K562 (cell line): ENCODE data around the gene ANO6. TPM values are rescaled to one million over a fixed set of nuclear protein-coding genes. Genes with fewer than 3 reads are reported as not detected.
A peak's percentile ranks its signal among the peaks of the same experiment; 100 is the strongest.

Experiments used
- AFF1 ChIP-seq, 2 experiments: fragments of 450-650 bp; IDR thresholded peaks; 2 replicates each; pipeline ENCODE4 v1.6.1; 2018; ENCODE audit warnings: mild to moderate bottlenecking in 2 of 2, low read depth in 1 of 2; ENCODE audit not compliant: partially characterized antibody in 2 of 2
- BRF1 ChIP-seq: IDR thresholded peaks from 3 replicates; pipeline ENCODE4 v1.6.1; 2011; ENCODE audit warnings: borderline replicate concordance, mild to moderate bottlenecking; ENCODE audit not compliant: insufficient read length; ENCODE audit errors: extremely low read depth
- CEBPG ChIP-seq, 3 experiments: fragments of 200-800 bp in 1 of 3; sonication (Bioruptor generic) in 1 of 3; sonication (generic) in 1 of 3; formaldehyde crosslinking in 1 of 3; IDR thresholded peaks in 2 of 3; conservative IDR thresholded peaks in 1 of 3; 2 replicates each; pipeline versions ENCODE4 v1.6.1 to v1.8.0; 2016 to 2022; ENCODE audit warnings: missing compliant biosample characterization in 2 of 3, missing genetic modification characterization in 2 of 3, mild to moderate bottlenecking in 1 of 3, missing genetic modification reagents in 1 of 3
- CHD2 ChIP-seq: IDR thresholded peaks from 2 replicates; pipeline ENCODE4 v1.6.1; 2011; ENCODE audit warnings: low read depth, low read length
- CREB1 ChIP-seq, 2 experiments: sonication (generic) in 1 of 2; formaldehyde crosslinking in 1 of 2; IDR thresholded peaks; 2 replicates each; pipeline versions ENCODE4 v1.6.1 to v1.8.0; 2012 to 2022; ENCODE audit warnings: inconsistent platforms in 1 of 2, mild to moderate bottlenecking in 1 of 2, missing genetic modification reagents in 1 of 2, moderate library complexity in 1 of 2
- EZH2 ChIP-seq: IDR thresholded peaks from 2 replicates; pipeline ENCODE4 v1.6.1; 2012; ENCODE audit warnings: low read depth, mild to moderate bottlenecking, inconsistent platforms, low read length, borderline replicate concordance
- HDAC1 ChIP-seq, 2 experiments: fragments of 450-650 bp; IDR thresholded peaks; 2 replicates each; pipeline ENCODE4 v1.6.1; 2016 to 2017; ENCODE audit warnings: inconsistent platforms in 1 of 2, mild to moderate bottlenecking in 1 of 2, moderate library complexity in 1 of 2
- KLF1 ChIP-seq: fragments of 450-650 bp; IDR thresholded peaks from 2 replicates; pipeline ENCODE4 v1.6.1; 2016; ENCODE audit warnings: missing genetic modification characterization, missing compliant biosample characterization
- PBX2 ChIP-seq, 2 experiments: IDR thresholded peaks in 1 of 2; conservative IDR thresholded peaks in 1 of 2; 2 replicates each; pipeline ENCODE4 v1.6.1; 2016; ENCODE audit warnings: low read depth in 2 of 2, mild to moderate bottlenecking in 1 of 2, missing compliant biosample characterization in 1 of 2, missing genetic modification characterization in 1 of 2, moderate library complexity in 1 of 2
- RNF2 ChIP-seq: sonication (generic); IDR thresholded peaks from 2 replicates; pipeline ENCODE4 v1.6.1; 2016
- SRSF9 ChIP-seq: fragments of 200-400 bp; formaldehyde crosslinking; IDR thresholded peaks from 2 replicates; pipeline ENCODE4 v1.6.1; 2017; ENCODE audit warnings: low read depth, low read length, borderline replicate concordance
- ZNF121 ChIP-seq: sonication (generic); formaldehyde crosslinking; conservative IDR thresholded peaks from 2 replicates; pipeline ENCODE4 v1.8.0; 2022; ENCODE audit warnings: missing genetic modification reagents
- ZNF134 ChIP-seq: fragments of 250-450 bp; sonication (Bioruptor Pico); conservative IDR thresholded peaks from 2 replicates; pipeline ENCODE4 v1.4.0; 2020
- ZNF445 ChIP-seq: fragments of 250-450 bp; sonication (Bioruptor Pico); IDR thresholded peaks from 2 replicates; pipeline ENCODE4 v1.4.0; 2020; ENCODE audit warnings: low read depth, mild to moderate bottlenecking, moderate library complexity
- ZSCAN29 ChIP-seq: fragments of 450-650 bp; IDR thresholded peaks from 2 replicates; pipeline ENCODE4 v1.6.1; 2017
- polyA plus RNA-seq, 8 experiments: library from polyadenylated mRNA; depleted of rRNA in 4 of 8; stranded (reverse) in 5 of 8; unstranded in 3 of 8; fragments of >200 nt; fragmentation: Nextera tagmentation in 2 of 8; fragmentation: Illumina TruSeq in 1 of 8; extraction: Ambion mirVana in 2 of 8; extraction: Trizol in 1 of 8; gene quantifications; 2 replicates each; pipeline versions ENCODE4 v1.2.1 to v1.2.3, GENCODE V29; 2011 to 2014; ENCODE audit warnings: inconsistent platforms in 1 of 8, missing spikeins in 1 of 8
- total RNA-seq, 7 experiments: library from RNA; depleted of rRNA in 6 of 7; stranded (reverse); fragments of >200 nt in 6 of 7; fragmentation: Illumina TruSeq in 2 of 7; extraction: Trizol in 2 of 7; gene quantifications; 2 replicates each; pipeline versions ENCODE4 v1.2.1 to v1.2.3, GENCODE V29; 2011 to 2021; ENCODE audit warnings: low replicate concordance in 1 of 7

The ANO6 gene
- total and polyA plus RNA-seq, 9 of the 15 experiments (the other 6 are each of a cell fraction or from before 2014, with no cell fraction given): 3.5 to 24.7 (median 20.3) TPM

- TF ChIP-seq ZNF121 (CRISPR knock-in tag) (no peak), AFF1 (IDR thresholded peaks at IDR 0.05; ENCODE audit: low read depth in 1 of 2, partially characterized antibody in 2 of 2) (no peak), CREB1 (IDR thresholded peaks at IDR 0.05) (0 out of 2 replicates have a peak, but pooled peaks have one; percentile 8), CREB1 (CRISPR knock-in tag; IDR thresholded peaks at IDR 0.05) (no peak), CEBPG (CRISPR knock-in tag; IDR thresholded peaks at IDR 0.05) (no peak), CEBPG (tag; conservative IDR thresholded peaks at IDR 0.05 in 1 of 2, IDR thresholded peaks at IDR 0.05 in 1 of 2) (no peak), CHD2 (no peak), BRF1 (no peak), KLF1 (no peak), ZNF134 (no peak), EZH2 (no peak), PBX2 (CRISPR knock-in tag; IDR thresholded peaks at IDR 0.05; ENCODE audit: low read depth) (no peak), PBX2 (tag; conservative IDR thresholded peaks at IDR 0.05; ENCODE audit: low read depth) (0 out of 2 replicates have a peak, but pooled peaks have one; percentile 22), ZSCAN29 (no peak), RNF2 (no peak), HDAC1 (IDR thresholded peaks at IDR 0.05) (no peak), ZNF445 (no peak), SRSF9 (no peak)
Observed at GRCh38 chr12:45216230-45216982, 511 bp downstream of the ANO6 start (continued).
